Endothelial cell of umbilical vein (primary cell): ENCODE results near the gene CACNA2D2. TPM values are rescaled to one million over a fixed set of nuclear protein-coding genes. Genes with fewer than 3 reads are reported as not detected.

Source experiments
- BruUV-seq: library from RNA; stranded (reverse); fragments of 400-500 nt; replicated peaks from 2 replicates; lab custom pipeline; 2021; lab: Mats Ljungman, UMichigan
- CTCF ChIA-PET: fragments of 300-600, 350-600 bp; sonication (Branson Sonifier 250); formaldehyde crosslinking; loops from one replicate; lab custom pipeline; 2021; ENCODE audit warnings: antibody characterized with exemption, inconsistent platforms; lab: Charles Lee
- POLR2A ChIA-PET: fragments of 300-600, 350-600 bp; sonication (Branson Sonifier 250); formaldehyde crosslinking; loops from one replicate; lab custom pipeline; 2021; ENCODE audit warnings: antibody characterized with exemption, inconsistent platforms; lab: Charles Lee
- DNase-seq: peaks from one replicate; pipeline ENCODE4 v3.0.0-alpha.2; 2011; ENCODE audit warnings: low read depth, low spot score
- FAIRE-seq: peaks from 2 replicates; lab custom pipeline; 2011; peaks lifted over from hg19 to GRCh38; lab: Jason Lieb, UNC
- H2AFZ ChIP-seq: 2 replicates; pipeline ENCODE4 v1.6.0; 2012; ENCODE audit warnings: low read depth, low read length, control low read depth, inconsistent platforms
- H3K27ac ChIP-seq: 2 replicates; pipeline ENCODE4 v1.5.1; 2011; ENCODE audit warnings: low read depth, mild to moderate bottlenecking, control low read depth, low read length, moderate library complexity; ENCODE audit not compliant: insufficient read depth
- H3K27me3 ChIP-seq, 2 experiments: 2 replicates each; pipeline versions ENCODE4 v1.6.0 to v1.6.1; 2011; ENCODE audit warnings: low read length in 2 of 2, mixed read lengths in 1 of 2; ENCODE audit not compliant: control insufficient read depth in 2 of 2, insufficient read depth in 2 of 2
- H3K36me3 ChIP-seq, 2 experiments: 2 replicates in 1 of 2; 3 replicates in 1 of 2; pipeline ENCODE4 v1.5.1; 2011; ENCODE audit warnings: low read length in 2 of 2, mild to moderate bottlenecking in 1 of 2, moderate library complexity in 1 of 2; ENCODE audit not compliant: control insufficient read depth in 2 of 2, insufficient read depth in 2 of 2; ENCODE audit errors: extremely low read depth in 1 of 2
- H3K4me1 ChIP-seq: 3 replicates; pipeline ENCODE4 v1.5.1; 2011; ENCODE audit warnings: mild to moderate bottlenecking, low read length; ENCODE audit not compliant: control insufficient read depth, insufficient read depth; ENCODE audit errors: extremely low read depth
- H3K4me2 ChIP-seq: 2 replicates; pipeline ENCODE4 v1.6.1; 2011; ENCODE audit warnings: low read length, control low read depth, mixed read lengths; ENCODE audit not compliant: insufficient read depth
- H3K4me3 ChIP-seq, 3 experiments: fragments of 200-600 bp in 1 of 3; sonication (generic), shearing (Covaris generic) in 1 of 3; replicated peaks in 1 of 3; 2 replicates each; pipeline ENCODE4 v1.5.1; 2011 to 2016; ENCODE audit warnings: control low read depth in 3 of 3, low read length in 3 of 3, mild to moderate bottlenecking in 2 of 3, inconsistent platforms in 1 of 3, low read depth in 1 of 3, moderate library complexity in 1 of 3; ENCODE audit not compliant: insufficient read depth in 1 of 3
- H3K79me2 ChIP-seq: 2 replicates; pipeline ENCODE4 v1.6.0; 2012; ENCODE audit warnings: low read length, inconsistent platforms; ENCODE audit not compliant: control insufficient read depth, insufficient read depth
- H3K9ac ChIP-seq: replicated peaks from 2 replicates; pipeline ENCODE3; 2011; ENCODE audit warnings: low read length, control low read depth; ENCODE audit not compliant: insufficient read depth; ENCODE audit errors: extremely low read depth
- H3K9me1 ChIP-seq: replicated peaks from 3 replicates; pipeline ENCODE4 v1.6.0; 2011; ENCODE audit warnings: mild to moderate bottlenecking, low read length; ENCODE audit not compliant: control insufficient read depth, insufficient read depth; ENCODE audit errors: extremely low read depth
- H3K9me3 ChIP-seq: replicated peaks from 2 replicates; pipeline ENCODE4 v1.5.1; 2012; ENCODE audit warnings: low read length, inconsistent platforms; ENCODE audit not compliant: control insufficient read depth, insufficient read depth
- H4K20me1 ChIP-seq: replicated peaks from 2 replicates; pipeline ENCODE3; 2011; ENCODE audit warnings: mild to moderate bottlenecking, low read length; ENCODE audit not compliant: control insufficient read depth, insufficient read depth; ENCODE audit errors: extremely low read depth
- CTCF ChIP-seq, 2 donors: IDR thresholded peaks; 1 replicate in 1 of 2; 2 replicates in 1 of 2; pipeline ENCODE4 v1.5.1; 2011; ENCODE audit warnings: low read length in 2 of 2, mild to moderate bottlenecking in 2 of 2, moderate library complexity in 2 of 2, control low read depth in 1 of 2, inconsistent platforms in 1 of 2, low read depth in 1 of 2; ENCODE audit not compliant: insufficient read depth in 1 of 2; ENCODE audit errors: extremely low read depth in 1 of 2
- EZH2 ChIP-seq: IDR thresholded peaks from 2 replicates; pipeline ENCODE4 v1.6.1; 2012; ENCODE audit warnings: borderline replicate concordance, low read depth, mild to moderate bottlenecking, moderate library complexity, low read length, inconsistent platforms; ENCODE audit not compliant: severe bottlenecking
- FOS ChIP-seq: IDR thresholded peaks from 2 replicates; pipeline ENCODE4 v1.6.1; 2011; ENCODE audit warnings: mild to moderate bottlenecking, low read length, moderate library complexity, borderline replicate concordance; ENCODE audit not compliant: insufficient read depth
- GATA2 ChIP-seq: IDR thresholded peaks from 2 replicates; pipeline ENCODE4 v1.7.0; 2011; ENCODE audit warnings: low read depth, mild to moderate bottlenecking, moderate library complexity, mixed read lengths, low read length; ENCODE audit not compliant: insufficient read length, insufficient read depth
- JUN ChIP-seq: IDR thresholded peaks from 2 replicates; pipeline ENCODE4 v1.6.1; 2011; ENCODE audit warnings: borderline replicate concordance, low read depth; ENCODE audit not compliant: insufficient read length, insufficient read depth
- MAX ChIP-seq: IDR thresholded peaks from 2 replicates; pipeline ENCODE4 v1.6.1; 2011; ENCODE audit not compliant: insufficient read depth, insufficient read length
- POLR2A ChIP-seq: IDR thresholded peaks from 2 replicates; pipeline ENCODE4 v1.6.1; 2012; ENCODE audit warnings: low read depth, mild to moderate bottlenecking, control low read depth, low read length
- POLR2AphosphoS5 ChIP-seq: IDR thresholded peaks from 2 replicates; pipeline ENCODE4 v1.6.1; 2012; ENCODE audit warnings: low read depth, mild to moderate bottlenecking, control low read depth, low read length, moderate library complexity; ENCODE audit not compliant: insufficient read depth
- dilution Hi-C: fragments of 300-500 bp; cut with MboI; formaldehyde crosslinking; loops from one replicate; pipeline ENCODE4 v1.15.0; 2019; ENCODE audit warnings: low sequenced_read_pairs; ENCODE audit not compliant: extremely low pct_ligation_motif_present
- intact Hi-C: fragments of 100-400 bp; cut with micrococcal nuclease; formaldehyde crosslinking; loops from one replicate; pipeline ENCODE4 v1.10.0; 2022
- polyA plus RNA-seq, 4 experiments: library from polyadenylated mRNA; depleted of rRNA in 3 of 4; stranded (reverse) in 3 of 4; unstranded in 1 of 4; fragments of >200 nt; gene quantifications; 2 replicates each; pipeline versions ENCODE4 v1.2.1 to v1.2.3, GENCODE V29; 2011 to 2012; ENCODE audit warnings: missing spikeins in 1 of 4
- total RNA-seq: library from RNA; stranded (reverse); gene quantifications from 2 replicates; pipeline ENCODE4 v1.2.3, GENCODE V29; 2021

CACNA2D2 gene
- total and polyA plus RNA-seq, 2 donors (not counting 3 experiments of a cell fraction or from before 2014, with no cell fraction given) = 0.15 TPM; not detected in 1

GRCh38 chr3:50318615-50319014 lies 184.8 kb downstream of the CACNA2D2 start:
- dilution Hi-C loops = no loop called here
- peak overlapping the region in 2 of 3 experiments; percentile 11 to 89 for H3K4me3 ChIP-seq
- H3K4me1 ChIP-seq = peaks cover 55% of the 10 kb centered on the region
- no peak overlapping the region for H2AFZ ChIP-seq
- no peaks in the 10 kb centered on the region for H4K20me1 ChIP-seq
- DNase-seq (no peak), FAIRE-seq (peak; percentile 12)
- no peaks in the 10 kb centered on the region for H3K27me3 ChIP-seq
- ChIA-PET CTCF (interaction anchor here (1.6 to 1.7 kb wide), 2 partner anchors 15 to 19 kb away, joined by 3 to 6 read pairs; partner anchors contain the start of genes HYAL1, HYAL3 and NAA80), POLR2A (interaction anchor here (0.6 to 0.8 kb wide), 2 partner anchors 9 to 56 kb away, joined by 3 to 7 read pairs; partner anchors contain the start of gene TUSC2)
- H3K4me2 ChIP-seq = peak overlapping the region; percentile 69
- no peak overlapping the region for H3K27ac ChIP-seq
- H3K79me2 ChIP-seq = peaks cover 52% of the 10 kb centered on the region
- no TSS peak for BruUV-seq
- intact Hi-C loops = no loop called here
- H3K36me3 ChIP-seq = peaks cover 17 to 47% of the 10 kb centered on the region in 2 experiments
- no peaks in the 10 kb centered on the region for H3K9me3 ChIP-seq
- TF ChIP-seq CTCF (IDR thresholded peaks at IDR 0.05; ENCODE audit: extremely low read depth in 1 of 2, insufficient read depth in 1 of 2, low read depth in 1 of 2, low read length in 2 of 2) (no peak), FOS (no peak), POLR2A (peak; percentile 2)
- H3K9me1 ChIP-seq = no peaks in the 10 kb centered on the region
- no peak overlapping the region for H3K9ac ChIP-seq

GRCh38 chr3:50318163-50318562 lies 185.3 kb downstream of the CACNA2D2 start:
- Histone ChIP-seq H3K9ac (no peak overlapping the region), H2AFZ (no peak overlapping the region), H3K4me3 (peak overlapping the region in 1 of 3 experiments; percentile 11), H3K27ac (no peak overlapping the region), H3K79me2 (peaks cover 52% of the 10 kb centered on the region), H3K4me2 (peak overlapping the region; percentile 69), H3K4me1 (peaks cover 51% of the 10 kb centered on the region), H4K20me1 (no peaks in the 10 kb centered on the region), H3K27me3 (no peaks in the 10 kb centered on the region), H3K9me3 (no peaks in the 10 kb centered on the region), H3K36me3 (peaks cover 17 to 47% of the 10 kb centered on the region in 2 experiments), H3K9me1 (no peaks in the 10 kb centered on the region)
- BruUV-seq = no TSS peak
- intact Hi-C loops (no loop called here), dilution Hi-C loops (no loop called here)
- ChIA-PET CTCF (interaction anchor here (1.6 to 1.7 kb wide), 2 partner anchors 15 to 19 kb away, joined by 3 to 6 read pairs; partner anchors contain the start of genes HYAL1, HYAL3 and NAA80), POLR2A (interaction anchor here (0.8 kb wide), 1 partner anchor 10 kb away, joined by 3 read pairs; the partner anchor contains the start of gene TUSC2)
- FAIRE-seq (no peak), DNase-seq (no peak)
- no peak for TF ChIP-seq JUN
- TF ChIP-seq POLR2A = peak; percentile 72
- TF ChIP-seq GATA2 = no peak
- TF ChIP-seq MAX = no peak
- no peak for TF ChIP-seq POLR2AphosphoS5
- TF ChIP-seq EZH2 = no peak
- TF ChIP-seq FOS = no peak
